Activated CD4-positive, alpha-beta T cell treated with anti-CD3 and anti-CD28 coated beads, Interleukin-2, Interleukin-6, amounts not matched to agents 100 ng/mL and 50 ng/mL, durations not matched to agents 16 hours and 8 hours (primary cell): ENCODE results near the gene PROX1.

ENCODE experiments used
- DNase-seq: peaks from one replicate; pipeline ENCODE4 v3.0.0-alpha.2; 2020

PROX1 gene, protein sequence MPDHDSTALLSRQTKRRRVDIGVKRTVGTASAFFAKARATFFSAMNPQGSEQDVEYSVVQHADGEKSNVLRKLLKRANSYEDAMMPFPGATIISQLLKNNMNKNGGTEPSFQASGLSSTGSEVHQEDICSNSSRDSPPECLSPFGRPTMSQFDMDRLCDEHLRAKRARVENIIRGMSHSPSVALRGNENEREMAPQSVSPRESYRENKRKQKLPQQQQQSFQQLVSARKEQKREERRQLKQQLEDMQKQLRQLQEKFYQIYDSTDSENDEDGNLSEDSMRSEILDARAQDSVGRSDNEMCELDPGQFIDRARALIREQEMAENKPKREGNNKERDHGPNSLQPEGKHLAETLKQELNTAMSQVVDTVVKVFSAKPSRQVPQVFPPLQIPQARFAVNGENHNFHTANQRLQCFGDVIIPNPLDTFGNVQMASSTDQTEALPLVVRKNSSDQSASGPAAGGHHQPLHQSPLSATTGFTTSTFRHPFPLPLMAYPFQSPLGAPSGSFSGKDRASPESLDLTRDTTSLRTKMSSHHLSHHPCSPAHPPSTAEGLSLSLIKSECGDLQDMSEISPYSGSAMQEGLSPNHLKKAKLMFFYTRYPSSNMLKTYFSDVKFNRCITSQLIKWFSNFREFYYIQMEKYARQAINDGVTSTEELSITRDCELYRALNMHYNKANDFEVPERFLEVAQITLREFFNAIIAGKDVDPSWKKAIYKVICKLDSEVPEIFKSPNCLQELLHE

DNA sequence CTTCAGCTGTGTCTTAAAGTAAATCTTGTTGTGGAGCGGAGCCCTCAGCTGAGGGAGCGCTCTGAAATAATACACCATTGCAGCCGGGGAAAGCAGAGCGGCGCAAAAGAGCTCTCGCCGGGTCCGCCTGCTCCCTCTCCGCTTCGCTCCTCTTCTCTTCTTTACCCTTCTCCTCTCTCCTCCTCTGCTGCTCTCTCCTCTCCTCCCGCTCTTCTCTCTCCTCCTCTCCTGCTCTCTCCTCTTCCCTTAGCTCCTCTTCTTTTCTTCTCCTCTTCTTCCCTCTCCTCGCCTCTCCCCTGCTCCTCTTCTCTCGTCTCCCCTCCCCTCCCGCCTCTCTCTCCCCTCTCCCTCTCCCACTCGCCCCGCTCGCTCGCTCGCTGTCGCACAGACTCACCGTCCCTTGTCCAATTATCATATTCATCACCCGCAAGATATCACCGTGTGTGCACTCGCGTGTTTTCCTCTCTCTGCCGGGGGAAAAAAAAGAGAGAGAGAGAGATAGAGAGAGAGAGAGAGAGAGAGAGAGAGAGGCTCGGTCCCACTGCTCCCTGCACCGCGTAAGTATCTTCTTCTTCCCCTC lies at the start of gene PROX1:
TSS of gene PROX1 (plus strand) at position 47 of the 580 bp plus-strand sequence. CDS start 8,563 bp downstream, outside the sequence.
- no peak for DNase-seq

DNA sequence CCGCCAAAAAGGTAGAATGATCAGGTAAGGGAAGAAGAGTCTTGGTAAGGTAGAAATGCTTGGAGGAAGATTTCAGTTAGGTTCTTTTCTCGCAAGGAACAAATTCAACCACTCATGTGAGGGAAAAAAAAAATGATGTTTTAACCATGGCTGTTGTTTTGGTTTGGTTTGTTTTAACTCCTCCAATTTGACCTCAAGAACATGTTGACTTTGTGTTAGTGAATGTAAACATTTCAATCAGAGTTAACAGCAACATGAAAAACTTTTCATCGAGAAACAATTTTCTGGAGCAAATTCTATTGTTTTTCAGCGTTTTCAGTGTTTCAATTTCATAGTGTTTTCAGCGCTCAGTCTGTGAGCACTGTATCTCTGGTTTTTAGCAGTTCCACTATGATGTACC lies 49.0 kb upstream of the PROX1 start:
- DNase-seq = no peak

DNA sequence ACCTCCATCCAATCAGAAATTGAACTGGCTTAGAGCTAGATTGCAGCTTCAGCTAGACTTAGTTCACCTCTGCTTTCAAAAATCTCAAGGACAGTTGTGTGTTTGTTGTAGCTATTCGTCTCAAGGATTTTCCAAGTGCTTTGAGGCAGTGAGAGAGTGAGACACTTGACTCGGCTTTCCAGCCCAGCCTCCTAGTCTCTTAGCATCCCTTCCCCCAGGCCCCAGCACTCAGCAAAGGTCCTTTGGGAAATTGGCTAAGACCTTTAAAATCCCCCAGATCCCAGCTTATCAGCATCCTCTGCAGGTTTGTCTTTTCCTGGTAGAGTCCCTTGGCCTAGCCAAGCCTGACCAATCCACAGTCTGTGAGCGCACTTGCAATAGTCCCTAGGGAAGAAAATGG lies 47.9 kb upstream of the PROX1 start:
- DNase-seq = no peak

DNA sequence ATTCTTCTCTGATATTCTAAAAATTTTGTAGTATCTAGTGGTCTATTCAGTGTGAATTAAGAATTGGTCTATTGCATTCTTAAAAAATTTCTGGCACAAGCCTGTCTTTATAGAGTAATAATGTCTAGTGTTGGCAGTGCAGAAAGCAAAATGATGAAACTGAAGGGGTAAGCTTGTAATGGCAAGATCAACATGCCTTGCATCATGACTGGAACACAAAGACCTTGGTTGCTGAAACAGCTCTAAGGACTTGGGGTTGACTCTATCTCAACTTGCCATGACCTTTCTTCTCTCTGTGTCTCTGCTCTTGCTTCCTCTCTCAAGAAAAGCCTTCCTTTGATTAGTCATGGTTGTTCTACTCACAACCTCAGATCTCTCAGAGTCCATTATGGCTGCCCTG lies 46.8 kb upstream of the PROX1 start:
- DNase-seq = no peak

DNA sequence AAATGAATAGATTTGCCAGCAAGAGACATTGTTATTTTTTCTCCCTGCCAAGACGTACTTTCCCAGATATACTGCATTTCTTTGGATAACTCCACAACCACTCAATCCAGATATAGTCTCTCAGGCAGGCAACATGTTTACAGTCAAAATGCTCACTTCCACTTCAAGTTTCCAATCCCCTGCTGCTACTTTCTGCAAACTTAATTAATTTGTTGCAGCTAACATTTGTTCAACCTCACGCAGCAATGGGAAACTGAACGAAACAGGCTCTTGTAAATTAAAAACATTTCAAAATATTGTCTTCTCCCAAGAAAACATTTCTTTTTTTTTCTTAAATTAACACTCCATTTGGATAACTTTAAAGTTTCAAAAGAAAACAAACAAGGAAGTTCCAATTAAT lies 45.7 kb upstream of the PROX1 start:
- DNase-seq = no peak

DNA sequence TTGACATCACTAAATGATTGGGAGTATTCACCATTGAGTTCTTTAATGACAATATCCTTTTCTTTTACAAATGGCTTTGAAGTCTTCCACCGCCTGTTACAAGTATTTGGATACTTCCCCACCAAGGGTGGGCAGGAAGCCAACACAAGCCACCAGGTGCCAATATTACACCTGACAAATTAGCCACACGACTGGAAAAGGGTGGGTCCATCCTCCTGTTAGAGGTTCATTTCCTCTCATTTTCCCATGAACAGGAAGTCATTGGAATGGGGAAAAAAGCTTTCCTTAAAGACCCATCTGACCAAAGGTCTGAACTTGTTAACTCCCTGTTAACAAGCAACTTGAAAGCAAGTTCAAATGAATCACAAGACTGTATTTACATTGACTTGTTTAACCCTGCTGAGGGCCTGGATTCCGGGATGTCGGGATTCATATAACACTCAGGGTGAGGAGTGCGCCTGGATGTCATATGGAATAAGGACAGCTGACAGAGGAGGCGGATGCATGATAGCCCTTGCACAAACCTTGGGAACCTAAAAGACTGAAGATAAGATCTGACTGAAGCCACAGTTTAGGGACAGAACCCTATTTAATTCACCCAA lies 40.5 kb upstream of the PROX1 start:
- no peak for DNase-seq

DNA sequence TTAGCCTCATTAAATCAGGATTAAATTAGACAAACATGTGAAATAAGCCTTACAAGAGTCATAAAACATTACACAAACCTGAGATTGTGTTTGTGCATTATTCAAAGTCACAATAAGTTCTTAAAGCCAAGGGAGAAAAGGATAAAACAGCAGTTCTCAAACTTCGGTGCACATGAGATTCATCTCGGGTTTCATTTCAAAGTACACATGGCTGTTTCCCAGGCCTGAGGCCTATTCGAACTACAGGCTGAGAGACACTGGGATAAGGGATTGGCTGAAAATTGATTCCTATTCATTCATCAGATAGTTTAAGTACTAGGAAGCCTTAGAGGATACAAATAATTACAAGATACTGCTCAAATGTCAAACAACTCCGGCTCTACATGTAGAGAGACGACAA lies 35.9 kb upstream of the PROX1 start:
- DNase-seq = no peak

DNA sequence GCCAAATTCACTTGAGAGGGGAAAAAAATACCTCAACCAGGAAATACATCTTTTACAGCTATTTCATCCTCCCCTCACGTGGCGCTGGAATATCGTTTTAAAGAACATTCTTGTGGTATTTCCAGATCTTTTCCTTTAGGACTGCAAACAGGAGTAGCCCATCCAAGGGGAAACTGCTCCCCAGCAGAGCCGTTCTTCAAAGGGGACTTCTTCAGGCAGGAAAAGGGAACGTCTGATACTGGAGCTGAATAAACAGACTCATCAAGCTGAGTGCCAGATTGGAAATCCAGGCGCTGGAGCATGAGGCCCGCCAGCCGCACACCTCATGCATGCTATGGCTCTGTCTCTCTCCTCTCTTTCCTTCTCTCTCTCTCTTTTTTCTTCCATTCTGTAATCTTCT lies 34.0 kb upstream of the PROX1 start:
- no peak for DNase-seq

DNA sequence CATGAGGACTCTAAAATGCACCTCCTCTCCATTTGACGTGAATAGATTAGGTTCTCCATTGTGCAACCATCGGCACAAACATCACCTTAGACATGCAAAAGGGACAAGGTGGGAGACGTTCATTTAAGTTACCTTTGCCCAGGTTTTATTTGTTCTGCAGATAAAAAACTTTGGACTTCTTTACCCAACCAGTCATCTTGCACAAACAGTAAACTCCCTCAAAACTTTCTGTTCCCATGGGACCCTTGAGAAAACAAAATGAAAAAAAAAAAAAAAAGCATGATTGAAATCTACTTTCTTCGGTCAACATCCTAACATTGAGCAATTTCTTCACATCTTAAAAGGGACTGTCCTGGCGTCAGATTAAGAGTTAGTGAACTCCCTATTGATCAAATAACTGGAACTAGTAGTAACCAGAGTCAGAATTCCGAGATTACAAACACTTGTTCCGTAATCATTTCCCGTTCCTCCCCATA lies 31.4 kb upstream of the PROX1 start:
- no peak for DNase-seq

DNA sequence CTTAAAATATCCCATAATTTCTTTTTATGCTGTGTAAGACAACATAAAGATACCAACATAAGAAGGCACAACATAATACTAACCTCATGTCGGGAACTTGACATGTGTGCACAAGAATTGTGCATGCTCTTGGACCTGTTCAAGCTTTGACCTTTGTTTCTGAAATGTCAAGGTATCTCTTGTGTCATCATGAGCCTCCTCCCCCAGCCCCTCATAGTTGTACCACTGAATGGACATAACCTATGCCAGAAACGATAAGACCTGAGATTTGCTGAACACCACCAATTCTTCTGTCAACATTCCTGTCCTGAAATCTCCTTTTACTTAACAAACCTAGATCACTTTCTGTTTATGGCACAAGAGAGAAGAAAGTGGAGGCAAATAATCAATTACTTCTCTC lies 29.4 kb upstream of the PROX1 start:
- no peak for DNase-seq

DNA sequence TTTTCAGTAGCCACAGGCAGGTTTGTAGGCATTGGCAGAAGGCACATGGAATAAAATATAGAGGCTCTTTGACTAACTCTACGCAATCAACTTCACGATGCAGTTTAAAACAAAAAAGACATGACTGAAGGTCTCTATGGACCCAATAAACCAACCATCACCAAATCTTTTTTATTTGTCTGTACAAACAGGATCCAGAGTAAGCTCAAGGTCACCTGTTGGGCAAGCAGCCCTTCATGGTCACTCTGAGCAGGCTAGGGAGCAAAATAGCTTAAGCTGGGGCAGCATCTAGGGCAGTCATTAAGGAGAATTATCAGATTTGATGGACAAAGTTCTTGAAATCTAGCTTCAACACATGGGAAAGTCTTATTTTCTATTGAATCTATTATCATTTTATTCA lies 26.8 kb upstream of the PROX1 start:
- no peak for DNase-seq

DNA sequence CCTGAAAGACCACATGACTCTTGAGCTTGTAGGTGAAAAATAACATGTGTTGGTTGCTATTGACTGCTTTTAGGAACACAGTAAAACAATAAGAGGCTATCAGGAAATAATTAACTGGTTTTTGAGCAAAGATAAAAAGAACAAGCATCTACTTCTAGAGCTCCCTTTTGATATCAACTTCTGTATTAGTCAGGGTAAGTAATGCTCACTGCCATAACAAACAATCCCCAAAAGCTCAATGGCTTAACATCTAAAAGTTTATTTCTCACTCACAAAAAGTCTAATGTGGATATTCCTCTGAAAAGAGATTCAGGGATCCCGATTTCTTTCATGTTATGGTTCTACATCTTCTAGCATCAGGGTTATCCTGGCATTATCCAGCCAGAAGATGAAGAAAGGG lies 25.3 kb upstream of the PROX1 start:
- DNase-seq = no peak

DNA sequence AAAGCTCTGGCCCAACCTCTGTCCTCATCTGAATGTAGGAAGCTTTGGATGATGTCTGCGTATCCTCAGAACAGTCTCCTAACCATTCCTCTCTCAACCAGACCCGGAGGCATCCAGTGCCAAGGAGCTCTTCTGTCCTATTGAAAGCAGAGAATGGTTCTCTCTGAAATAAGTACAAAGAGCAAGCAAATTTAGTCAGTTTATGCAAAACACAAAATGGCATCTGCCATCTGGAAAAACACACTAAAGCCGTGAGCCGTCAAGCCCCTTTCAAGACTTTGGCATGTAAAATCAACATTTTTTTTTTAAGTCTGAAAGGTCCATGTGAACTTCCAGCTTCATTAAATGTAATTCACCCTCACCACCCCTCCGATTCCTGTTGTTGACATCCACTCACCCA lies 21.7 kb upstream of the PROX1 start:
- no peak for DNase-seq

DNA sequence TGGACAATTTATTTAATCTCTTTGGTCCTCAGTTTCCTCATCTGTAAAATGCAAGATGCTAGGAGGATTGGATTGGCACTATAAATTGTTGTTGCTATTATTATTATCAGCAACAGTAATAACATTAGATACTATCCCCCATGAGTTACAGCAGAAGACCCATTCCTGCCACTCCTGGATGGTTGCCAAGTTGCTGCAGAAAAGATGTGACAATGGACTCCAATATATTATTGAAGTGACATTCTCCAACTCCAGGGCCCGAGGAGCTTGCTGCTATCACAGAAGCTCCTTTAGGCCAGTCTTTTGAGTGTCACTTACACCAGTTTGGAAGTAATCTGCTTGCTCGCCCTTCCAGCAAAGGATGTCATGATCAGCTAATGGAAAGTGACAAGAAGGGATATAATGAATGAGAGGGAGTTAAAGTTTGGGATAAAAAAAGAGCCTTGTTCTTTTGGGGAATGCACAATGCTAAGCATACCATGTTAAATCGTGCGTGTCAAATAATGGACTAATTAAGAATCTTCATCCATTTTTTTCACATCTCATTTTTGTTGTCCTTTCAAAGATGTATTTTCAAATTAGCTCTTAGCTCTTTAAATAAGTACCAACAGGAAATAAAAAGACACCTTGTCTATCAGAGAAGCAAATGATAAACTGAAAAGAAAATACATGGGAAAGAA lies 19.5 kb upstream of the PROX1 start:
- DNase-seq = no peak

DNA sequence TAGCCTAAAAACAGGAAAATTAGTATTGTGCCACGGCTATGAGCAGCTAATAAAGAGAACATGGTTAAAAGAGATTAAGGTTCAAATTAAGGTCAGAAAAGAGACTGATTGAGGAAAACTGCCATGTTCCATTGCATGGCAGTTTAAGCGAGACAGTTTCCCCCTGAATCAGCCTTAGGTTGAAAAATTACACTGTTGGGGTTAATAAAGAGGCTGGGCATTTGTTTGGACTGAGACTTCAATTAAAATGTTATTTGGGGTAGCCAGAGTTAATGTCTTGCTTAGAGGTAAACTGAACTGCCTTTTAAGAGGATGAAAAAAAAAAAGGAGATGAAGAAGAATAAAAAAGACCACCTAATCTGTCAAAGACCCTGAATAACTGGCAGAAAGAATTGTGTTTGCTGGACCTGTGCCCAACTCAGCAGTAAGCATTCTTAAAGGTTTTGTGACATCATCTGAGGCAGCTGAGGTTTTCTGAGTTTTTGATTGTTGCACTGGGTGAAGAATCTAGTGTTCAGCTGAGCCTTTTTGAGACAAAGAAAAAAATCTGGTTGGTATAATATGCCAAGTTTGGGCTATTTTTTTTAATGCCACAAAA lies 17.7 kb upstream of the PROX1 start:
- no peak for DNase-seq

DNA sequence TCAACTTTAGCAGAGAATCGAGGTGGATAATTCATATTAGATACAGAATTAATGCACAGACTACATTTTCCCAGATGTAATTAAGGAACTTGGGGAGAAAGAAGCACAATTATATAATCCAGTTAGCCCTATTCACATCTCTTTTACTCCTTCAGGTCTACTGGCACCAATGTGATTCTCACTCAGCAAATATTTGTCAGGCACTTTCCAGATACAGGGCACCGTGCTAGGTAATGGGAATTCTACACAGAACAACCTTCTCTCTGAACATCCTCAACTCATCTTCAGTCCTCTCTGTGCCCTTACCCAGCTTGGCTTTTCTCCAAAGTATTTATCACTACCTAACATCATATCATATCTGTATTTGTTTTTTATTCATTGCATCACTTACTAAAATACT lies 15.6 kb upstream of the PROX1 start:
- no peak for DNase-seq

DNA sequence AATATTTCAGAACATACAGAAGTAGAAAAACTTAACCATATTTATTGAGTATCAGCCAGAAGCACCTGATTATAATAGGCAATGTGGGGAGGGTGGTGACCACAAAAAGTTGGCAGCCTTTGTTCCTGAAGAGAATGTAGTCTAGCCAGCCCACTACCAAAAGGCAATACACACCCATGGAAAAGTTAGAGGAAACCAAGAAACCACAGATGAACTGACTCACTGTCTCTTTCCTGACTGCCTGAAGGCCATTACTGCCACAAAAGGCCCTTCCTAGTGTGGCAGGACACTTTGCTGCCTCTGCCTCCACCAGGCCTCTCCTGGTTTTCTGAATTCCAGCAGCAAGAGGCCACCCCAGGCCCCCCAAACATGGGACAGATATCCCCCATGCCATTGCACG lies 14.6 kb upstream of the PROX1 start:
- DNase-seq = no peak

DNA sequence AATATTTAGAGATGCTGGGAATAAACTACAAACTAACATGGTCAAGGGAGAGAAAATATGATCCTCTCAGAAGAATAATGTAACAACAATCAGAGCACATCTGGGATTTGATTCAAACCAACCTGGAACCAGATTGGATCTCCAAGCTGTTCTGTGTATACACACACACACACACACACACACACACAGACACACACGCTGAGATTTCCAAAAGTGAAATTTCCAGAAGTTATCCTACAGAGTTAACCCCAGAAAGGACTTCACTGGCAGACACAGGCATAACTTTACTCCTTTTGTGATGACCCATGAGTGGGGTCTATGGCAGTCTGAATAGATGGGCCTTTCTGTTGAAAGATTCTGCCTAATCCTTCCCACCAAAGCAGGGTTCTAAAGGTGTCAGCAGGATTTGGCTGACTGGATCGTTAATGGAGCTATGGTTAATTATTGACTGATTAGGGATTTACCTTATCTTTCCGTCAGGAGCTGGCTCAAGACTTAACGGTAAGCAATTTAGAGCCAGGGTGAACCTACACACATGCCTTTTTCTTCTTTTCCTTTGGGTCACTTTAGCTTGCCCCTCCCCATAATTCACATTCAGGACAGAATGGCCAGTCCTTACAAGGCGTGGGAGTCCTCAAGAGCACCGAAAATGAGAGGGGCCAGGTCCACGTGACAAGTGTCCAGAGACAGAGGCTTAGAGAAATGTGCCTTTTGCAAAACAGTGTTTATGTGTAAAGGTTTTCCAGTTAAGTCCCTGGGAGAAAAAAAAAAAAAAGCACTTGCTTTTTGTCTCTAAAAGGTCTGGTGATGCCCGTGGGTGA lies 10.9 kb upstream of the PROX1 start:
- DNase-seq = no peak

DNA sequence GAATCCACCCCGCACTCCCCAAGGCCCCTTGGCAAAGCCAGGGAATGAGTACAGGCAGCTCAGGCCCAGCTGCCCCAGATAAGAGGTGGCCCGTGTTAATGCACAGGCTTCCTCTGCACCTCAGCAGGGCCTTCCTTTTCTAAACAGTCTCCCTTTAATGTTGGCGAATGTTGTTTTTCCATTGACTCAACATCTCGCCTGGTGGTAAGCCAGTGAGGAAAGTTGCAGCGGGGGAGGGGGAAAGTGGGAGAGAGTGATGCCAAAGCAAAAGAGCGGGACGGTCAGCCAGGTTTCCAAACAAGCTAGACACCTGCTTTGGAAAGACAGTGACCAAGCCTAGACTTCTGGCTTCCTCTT lies 10.3 kb upstream of the PROX1 start:
- no peak for DNase-seq

DNA sequence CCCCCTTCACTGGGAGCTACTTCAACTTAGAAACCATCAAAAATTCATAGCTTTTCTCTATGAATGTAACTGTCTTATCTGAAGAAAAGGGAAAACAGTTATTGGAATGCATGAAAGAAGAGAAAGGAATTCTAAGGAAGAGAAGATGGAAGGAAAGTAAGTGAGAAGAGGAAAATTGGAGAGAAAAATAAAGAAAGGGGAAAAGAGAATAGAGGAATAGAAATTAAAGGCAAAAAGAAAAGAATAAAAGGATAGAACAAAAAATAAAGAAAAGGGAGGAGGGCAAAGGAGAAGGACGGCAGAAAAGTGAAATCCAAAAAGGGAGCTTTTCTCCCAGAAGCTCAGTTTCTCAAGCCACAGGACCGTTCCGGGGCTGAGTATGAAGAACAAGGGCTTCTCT lies 9.9 kb upstream of the PROX1 start:
- DNase-seq = no peak

DNA sequence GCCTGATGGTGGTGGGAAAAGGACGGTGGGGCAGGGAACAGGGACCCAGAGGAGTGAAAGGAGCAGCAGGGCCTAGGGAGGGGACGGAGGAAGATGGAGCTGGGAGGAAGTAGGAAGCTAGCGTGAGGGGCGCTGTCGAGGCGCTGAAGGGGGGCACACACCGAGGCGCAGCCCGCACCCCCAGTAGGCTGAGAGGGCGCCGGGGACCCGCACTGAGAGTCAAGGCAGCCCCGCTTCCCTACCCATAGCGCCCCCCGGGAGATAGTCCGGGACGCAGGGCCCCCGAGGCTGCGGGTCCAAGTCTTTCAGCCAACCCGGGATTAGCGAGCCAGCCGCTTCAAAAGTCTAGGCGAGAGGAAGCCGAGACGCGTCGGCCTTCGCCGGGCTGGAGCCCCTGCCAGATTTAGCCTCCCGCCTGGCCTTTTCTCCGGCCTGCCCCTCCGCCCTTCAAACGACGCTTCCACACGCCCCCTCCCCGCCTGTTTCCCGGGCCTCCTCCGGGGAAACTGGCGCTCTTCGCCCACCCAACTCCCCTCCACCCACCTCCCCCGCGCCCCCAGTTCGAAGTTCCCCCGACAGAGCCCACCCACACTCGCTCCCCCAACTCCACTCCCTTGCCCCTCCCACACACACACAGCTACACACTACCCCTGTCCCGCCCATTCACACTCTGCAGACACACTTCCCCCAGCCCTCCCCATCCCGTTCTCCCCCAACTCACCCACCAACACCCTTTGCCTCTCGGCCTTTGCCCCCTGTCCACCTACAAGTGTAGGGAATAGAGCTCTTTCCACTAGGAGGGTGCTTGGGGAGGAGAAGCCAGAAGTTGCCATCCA lies 7.8 kb upstream of the PROX1 start:
- DNase-seq = no peak
